Neural cell (in vitro differentiated cells): ENCODE results near the gene HIGD1C.

Experiments used
- EZH2 ChIP-seq: fragments of 200-600, 300-800 bp; shearing (Covaris generic), sonication (generic); IDR thresholded peaks from 2 replicates; pipeline ENCODE4 v1.6.1; 2014; ENCODE audit warnings: antibody characterized with exemption, low read length, borderline replicate concordance, mild to moderate bottlenecking; ENCODE audit not compliant: insufficient read depth, poor library complexity, severe bottlenecking
- MXI1 ChIP-seq: fragments of 450-650 bp; conservative IDR thresholded peaks from 2 replicates; pipeline ENCODE4 v1.6.1; 2014; ENCODE audit warnings: antibody characterized with exemption, mild to moderate bottlenecking; ENCODE audit not compliant: poor library complexity, severe bottlenecking
- POLR2AphosphoS5 ChIP-seq: IDR thresholded peaks from 2 replicates; pipeline ENCODE4 v1.6.1; 2012
- SMC3 ChIP-seq: fragments of 450-650 bp; conservative IDR thresholded peaks from 2 replicates; pipeline ENCODE4 v1.6.1; 2014; ENCODE audit warnings: antibody characterized with exemption, mild to moderate bottlenecking, moderate library complexity; ENCODE audit not compliant: poor library complexity

DNA sequence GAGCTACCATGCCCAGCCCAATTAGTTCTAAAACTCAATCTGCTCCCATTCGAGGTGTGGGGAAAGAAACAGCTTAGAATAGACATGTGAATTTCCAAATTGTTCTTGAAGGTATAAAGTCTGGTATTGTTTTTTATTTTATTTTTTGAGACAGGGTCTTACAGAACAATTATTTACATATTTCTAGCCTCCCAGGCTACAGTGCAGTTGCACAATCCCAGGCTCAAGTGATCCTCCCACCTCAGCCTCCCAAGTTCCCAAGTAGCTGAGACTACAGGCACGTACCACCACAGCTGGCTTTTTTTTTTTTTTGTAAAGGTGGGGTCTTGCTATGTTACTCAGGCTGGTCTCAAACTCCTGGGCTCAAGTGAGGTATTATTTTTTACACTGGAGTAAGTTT is 67.6 kb downstream of the HIGD1C start:
- TF ChIP-seq MXI1 (no peak), EZH2 (no peak), POLR2AphosphoS5 (no peak), SMC3 (no peak)
